ENCODE measurements around the gene UBN1. TPM values are rescaled to one million over a fixed set of nuclear protein-coding genes. Genes with fewer than 3 reads are reported as not detected.

Gene UBN1
- total RNA-seq, 1 donor from 2014 or later, result 44.2 TPM

DNA sequence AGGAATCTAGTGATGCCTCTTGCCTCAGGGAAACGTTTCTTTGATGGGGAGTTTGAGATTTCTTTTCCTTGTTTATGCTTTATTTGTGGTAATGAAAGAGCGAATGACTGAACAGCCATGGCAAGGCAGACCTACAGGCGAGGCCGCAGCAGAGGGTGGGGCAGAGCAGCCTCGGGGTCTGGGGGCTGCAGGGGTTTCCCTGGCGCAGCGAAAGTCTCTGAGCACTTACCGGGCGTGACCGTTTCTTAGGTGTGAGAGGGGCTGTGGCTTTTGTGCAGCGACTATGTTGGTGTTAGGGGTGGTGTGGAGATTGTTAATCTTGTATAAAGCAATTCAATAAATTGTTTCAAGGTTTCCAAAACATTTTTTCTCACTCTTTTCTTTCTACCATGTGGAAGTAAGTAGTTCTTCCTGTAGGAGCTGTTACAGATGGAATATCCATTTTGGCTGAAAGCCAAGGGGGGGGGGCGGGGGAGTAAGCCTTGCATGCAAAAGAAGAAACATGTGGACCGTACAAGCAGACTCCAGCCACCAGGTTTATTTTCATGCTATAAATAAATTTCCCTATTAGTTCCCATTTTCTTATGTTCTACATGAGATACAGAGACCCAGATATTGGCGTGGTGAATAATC is 34.8 kb downstream of the UBN1 start:
- Mint-ChIP-seq H3K9me3 (no peaks in the 10 kb centered on the region), H3K36me3 (ENCODE audit: low read depth) (peaks cover 18% of the 10 kb centered on the region), H3K4me3 (no peak overlapping the region), H3K27ac (ENCODE audit: unreplicated experiment) (no peak overlapping the region), H3K27me3 (ENCODE audit: low read depth) (no peaks in the 10 kb centered on the region), H3K4me1 (no peaks in the 10 kb centered on the region)
- TF ChIP-seq, protein P1, sequence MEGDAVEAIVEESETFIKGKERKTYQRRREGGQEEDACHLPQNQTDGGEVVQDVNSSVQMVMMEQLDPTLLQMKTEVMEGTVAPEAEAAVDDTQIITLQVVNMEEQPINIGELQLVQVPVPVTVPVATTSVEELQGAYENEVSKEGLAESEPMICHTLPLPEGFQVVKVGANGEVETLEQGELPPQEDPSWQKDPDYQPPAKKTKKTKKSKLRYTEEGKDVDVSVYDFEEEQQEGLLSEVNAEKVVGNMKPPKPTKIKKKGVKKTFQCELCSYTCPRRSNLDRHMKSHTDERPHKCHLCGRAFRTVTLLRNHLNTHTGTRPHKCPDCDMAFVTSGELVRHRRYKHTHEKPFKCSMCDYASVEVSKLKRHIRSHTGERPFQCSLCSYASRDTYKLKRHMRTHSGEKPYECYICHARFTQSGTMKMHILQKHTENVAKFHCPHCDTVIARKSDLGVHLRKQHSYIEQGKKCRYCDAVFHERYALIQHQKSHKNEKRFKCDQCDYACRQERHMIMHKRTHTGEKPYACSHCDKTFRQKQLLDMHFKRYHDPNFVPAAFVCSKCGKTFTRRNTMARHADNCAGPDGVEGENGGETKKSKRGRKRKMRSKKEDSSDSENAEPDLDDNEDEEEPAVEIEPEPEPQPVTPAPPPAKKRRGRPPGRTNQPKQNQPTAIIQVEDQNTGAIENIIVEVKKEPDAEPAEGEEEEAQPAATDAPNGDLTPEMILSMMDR (conservative IDR thresholded peaks at IDR 0.05), result no peak
- no peak for DNase-seq (ENCODE audit: low read depth, low spot score)

DNA sequence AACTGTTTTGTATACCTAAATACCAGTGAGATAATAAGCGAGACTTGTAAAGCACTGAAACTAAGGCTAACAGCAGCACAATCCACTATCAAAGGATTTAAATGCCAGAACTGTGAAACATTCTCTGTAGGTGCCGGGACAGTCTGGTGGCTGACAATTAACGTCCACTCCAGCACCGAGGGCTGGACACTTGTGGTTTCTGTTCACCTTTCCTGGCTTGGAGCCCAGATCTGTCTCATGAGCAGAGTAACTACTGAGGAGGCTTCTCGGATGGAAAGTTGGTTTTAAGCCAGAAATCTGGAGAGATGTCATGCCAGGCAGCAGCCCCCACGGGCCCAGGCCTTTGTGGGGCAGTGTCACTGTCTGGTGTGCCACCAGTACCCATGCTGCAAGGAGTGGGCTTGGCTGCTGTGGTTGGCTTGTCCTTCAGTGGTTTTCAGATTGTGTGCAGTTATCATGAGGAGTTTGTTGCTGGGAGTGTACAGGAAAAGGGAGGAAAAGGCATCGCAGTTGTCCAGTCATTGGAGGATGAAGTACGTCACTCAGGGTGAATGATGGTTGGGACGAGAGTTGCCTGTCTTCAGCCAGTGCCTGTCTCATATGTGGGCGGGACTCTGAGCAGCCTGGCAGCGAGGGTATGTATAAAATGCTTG is 35.5 kb downstream of the UBN1 start:
- Mint-ChIP-seq H3K4me3 (no peak overlapping the region), H3K27me3 (ENCODE audit: low read depth) (no peaks in the 10 kb centered on the region), H3K27ac (ENCODE audit: unreplicated experiment) (no peak overlapping the region), H3K4me1 (no peaks in the 10 kb centered on the region), H3K9me3 (no peaks in the 10 kb centered on the region), H3K36me3 (ENCODE audit: low read depth) (peaks cover 18% of the 10 kb centered on the region)
- no peak for DNase-seq (ENCODE audit: low read depth, low spot score)
- TF ChIP-seq, protein P1 (conservative IDR thresholded peaks at IDR 0.05), result no peak

DNA sequence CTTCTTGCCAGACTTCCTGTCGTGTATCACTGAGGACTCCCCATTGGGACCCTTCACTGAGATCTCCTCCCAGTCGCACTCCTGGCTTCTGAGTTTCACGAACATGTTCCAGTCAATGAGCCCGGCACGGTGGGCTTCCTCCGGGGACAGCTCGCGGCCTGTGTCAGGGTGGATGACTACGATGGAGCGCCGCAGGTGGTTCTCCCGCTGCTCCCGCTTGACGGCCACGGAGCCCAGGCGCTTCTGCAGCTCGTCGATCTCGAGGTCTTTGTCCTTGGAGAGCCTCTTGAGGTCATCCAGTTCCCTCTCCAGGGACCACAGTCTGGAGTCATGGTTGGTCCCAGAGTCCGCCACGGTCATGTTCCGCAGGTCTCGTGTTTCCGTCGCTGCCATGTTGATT is 36.2 kb downstream of the UBN1 start:
- Mint-ChIP-seq H3K4me1 (no peaks in the 10 kb centered on the region), H3K27ac (ENCODE audit: unreplicated experiment) (no peak overlapping the region), H3K4me3 (no peak overlapping the region), H3K9me3 (no peaks in the 10 kb centered on the region), H3K36me3 (ENCODE audit: low read depth) (peaks cover 18% of the 10 kb centered on the region), H3K27me3 (ENCODE audit: low read depth) (no peaks in the 10 kb centered on the region)
- TF ChIP-seq, protein P1 (conservative IDR thresholded peaks at IDR 0.05), result no peak
- DNase-seq (ENCODE audit: low read depth, low spot score), result no peak

DNA sequence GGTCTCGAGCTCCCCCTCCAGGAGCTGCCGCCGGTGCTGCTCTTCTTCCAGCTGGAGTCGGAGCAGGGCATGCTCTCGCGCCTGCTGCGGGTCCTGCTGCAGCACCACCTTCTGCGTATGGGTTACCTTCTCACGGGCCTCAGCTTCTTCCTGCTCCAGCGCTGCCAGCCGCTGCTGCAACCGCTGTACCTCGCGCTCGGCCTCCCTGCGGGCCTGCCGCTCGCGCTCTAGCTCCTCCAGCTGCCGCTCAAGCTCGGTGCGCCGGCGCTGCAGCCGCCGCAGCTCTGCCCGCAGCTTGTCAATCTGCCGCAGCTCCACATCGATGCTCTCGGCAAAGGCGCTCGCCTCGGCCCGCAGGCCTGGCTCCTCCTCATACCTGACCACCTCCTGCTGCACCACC is 36.9 kb downstream of the UBN1 start:
- Mint-ChIP-seq H3K4me3 (no peak overlapping the region), H3K4me1 (no peaks in the 10 kb centered on the region), H3K27me3 (ENCODE audit: low read depth) (no peaks in the 10 kb centered on the region), H3K36me3 (ENCODE audit: low read depth) (peaks cover 18% of the 10 kb centered on the region), H3K27ac (ENCODE audit: unreplicated experiment) (no peak overlapping the region), H3K9me3 (no peaks in the 10 kb centered on the region)
- no peak for DNase-seq (ENCODE audit: low read depth, low spot score)
- TF ChIP-seq, protein P1 (conservative IDR thresholded peaks at IDR 0.05), result no peak

DNA sequence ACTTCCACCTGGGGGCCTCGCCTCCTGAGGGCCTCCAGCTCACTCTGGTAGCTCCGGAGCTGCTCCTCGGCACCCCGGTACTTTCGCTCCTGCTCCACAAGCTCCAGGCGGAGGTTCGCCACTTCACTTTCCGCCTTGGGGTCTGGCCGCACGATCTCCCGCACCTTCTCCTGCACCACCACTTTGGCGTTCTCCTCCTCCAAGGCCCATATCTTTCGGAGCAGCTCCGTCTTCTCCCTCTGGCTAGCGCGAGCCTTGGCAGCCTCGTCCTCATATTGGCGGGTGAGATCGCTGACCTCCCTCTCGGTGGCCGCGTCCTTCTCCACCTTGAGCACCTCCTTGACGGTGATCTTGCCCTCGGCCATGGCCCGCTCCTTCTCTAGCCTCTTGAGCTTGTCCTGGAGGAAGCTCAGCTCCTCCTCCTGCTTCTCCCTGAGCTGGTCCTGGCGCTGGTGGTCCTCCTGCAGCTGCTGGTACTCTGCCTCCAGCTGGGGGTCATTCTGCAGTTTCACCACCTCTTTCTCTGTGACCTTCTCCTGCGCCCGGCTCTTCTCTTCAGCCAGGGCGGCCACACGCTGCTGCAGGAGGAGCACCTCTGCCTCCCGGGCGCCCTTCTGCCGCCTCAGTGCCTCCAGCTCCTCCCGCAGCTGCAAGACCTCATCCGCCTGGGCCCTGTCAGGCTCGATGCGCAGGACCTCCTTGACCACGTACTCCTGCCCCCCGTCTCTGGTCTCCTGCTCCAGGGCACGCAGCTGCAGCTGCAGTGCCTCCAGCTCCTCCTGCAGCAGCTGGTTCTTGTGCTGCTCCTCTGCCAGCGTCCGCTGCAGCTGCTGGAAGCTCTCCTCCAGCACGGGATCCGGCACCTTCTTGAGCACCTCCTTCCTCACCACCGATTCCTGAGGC is 37.9 kb downstream of the UBN1 start:
- no peak overlapping the region for H3K4me3 Mint-ChIP-seq
- H3K27me3 Mint-ChIP-seq (ENCODE audit: low read depth), result no peaks in the 10 kb centered on the region
- peaks cover 16% of the 10 kb centered on the region for H3K36me3 Mint-ChIP-seq (ENCODE audit: low read depth)
- no peak for DNase-seq (ENCODE audit: low read depth, low spot score)
- TF ChIP-seq, protein P1 (conservative IDR thresholded peaks at IDR 0.05), result no peak
- H3K9me3 Mint-ChIP-seq, result no peaks in the 10 kb centered on the region
- no peaks in the 10 kb centered on the region for H3K4me1 Mint-ChIP-seq
- H3K27ac Mint-ChIP-seq (ENCODE audit: unreplicated experiment), result no peak overlapping the region
